ENCODE results near the gene BRSK1.

Gene BRSK1

GRCh38 chr19:55350620-55351315 is 67.0 kb downstream of the BRSK1 start:
- H3K27ac ChIP-seq: no peak overlapping the region
- TF ChIP-seq CTCF (IDR thresholded peaks at IDR 0.05): no peak
- no peak for DNase-seq
- no peak overlapping the region for H3K4me3 ChIP-seq
- peaks cover 12 to 69% of the 10 kb centered on the region in 2 donors for H3K27me3 ChIP-seq
- intact Hi-C loops (cut with DNase I; ENCODE audit: low total_unique reads): no loop called here
- H3K9me3 ChIP-seq: no peaks in the 10 kb centered on the region
- peaks cover 0 to 22% (median 18%) of the 10 kb centered on the region in 4 donors for H3K4me1 ChIP-seq
- peaks cover 3 to 20% (median 8%) of the 10 kb centered on the region in 3 donors for H3K36me3 ChIP-seq

- H3K4me1 ChIP-seq: peaks cover 0 to 22% (median 18%) of the 10 kb centered on the region in 4 donors
- H3K36me3 ChIP-seq: peaks cover 0 to 10% (median 1%) of the 10 kb centered on the region in 3 donors
- TF ChIP-seq CTCF (IDR thresholded peaks at IDR 0.05): no peak
- H3K4me3 ChIP-seq: no peak overlapping the region
- intact Hi-C loops (cut with DNase I; ENCODE audit: low total_unique reads): no loop called here
- H3K27ac ChIP-seq: no peak overlapping the region
- peaks cover 12 to 81% of the 10 kb centered on the region in 2 donors for H3K27me3 ChIP-seq
- H3K9me3 ChIP-seq: no peaks in the 10 kb centered on the region
- DNase-seq: no peak
These were observed 68.2 kb downstream of the BRSK1 start for GRCh38 chr19:55352040-55352439.

- Histone ChIP-seq H3K4me1 (peaks cover 0 to 22% (median 18%) of the 10 kb centered on the region in 4 donors), H3K9me3 (no peaks in the 10 kb centered on the region), H3K4me3 (no peak overlapping the region), H3K27ac (no peak overlapping the region), H3K27me3 (peaks cover 12 to 82% of the 10 kb centered on the region in 2 donors), H3K36me3 (peaks cover 0 to 4% (median 0%) of the 10 kb centered on the region in 3 donors)
- intact Hi-C loops (cut with DNase I; ENCODE audit: low total_unique reads): no loop called here
- no peak for TF ChIP-seq CTCF (IDR thresholded peaks at IDR 0.05)
- DNase-seq: no peak
These were observed 68.8 kb downstream of the BRSK1 start for GRCh38 chr19:55352549-55353145.

- DNase-seq: no peak
- peaks cover 12 to 85% of the 10 kb centered on the region in 2 donors for H3K27me3 ChIP-seq
- intact Hi-C loops (cut with DNase I; ENCODE audit: low total_unique reads): no loop called here
These were observed 69.6 kb downstream of the BRSK1 start for GRCh38 chr19:55353356-55353802.

More at GRCh38 chr19:55353356-55353802, 69.6 kb downstream of the BRSK1 start:
- no peaks in the 10 kb centered on the region for H3K36me3 ChIP-seq
- no peak overlapping the region for H3K27ac ChIP-seq
- no peaks in the 10 kb centered on the region for H3K9me3 ChIP-seq
- H3K4me1 ChIP-seq: peaks cover 0 to 22% (median 18%) of the 10 kb centered on the region in 4 donors
- H3K4me3 ChIP-seq: peak overlapping the region; percentile 22 to 47
- no peak for TF ChIP-seq CTCF (IDR thresholded peaks at IDR 0.05)

Measured in tibial artery (tissue), 4 donors.